OCI-LY1 (cell line): ENCODE data around the gene CARS1.

ENCODE experiments used
- H2AFZ ChIP-seq: fragments of 200-600 bp; sonication (generic), shearing (Covaris generic); 2 replicates; pipeline ENCODE4 v1.6.0; 2014; ENCODE audit warnings: antibody characterized with exemption, mild to moderate bottlenecking, low read length
- H3F3A ChIP-seq: fragments of 200-600 bp; sonication (generic), shearing (Covaris generic); 2 replicates; pipeline ENCODE4 v1.6.0; 2014; ENCODE audit warnings: mild to moderate bottlenecking, antibody characterized with exemption, low read length, moderate library complexity; ENCODE audit not compliant: insufficient read depth
- H3K27ac ChIP-seq: fragments of 200-600 bp; sonication (generic); 2 replicates; pipeline ENCODE4 v1.5.1; 2014; ENCODE audit warnings: low read length, mixed run types, mild to moderate bottlenecking, low read depth; ENCODE audit not compliant: poor library complexity, severe bottlenecking
- H3K27me3 ChIP-seq: fragments of 200-600 bp; sonication (generic); 2 replicates; pipeline ENCODE4 v1.6.0; 2014; ENCODE audit warnings: antibody characterized with exemption, mild to moderate bottlenecking, low read length, moderate library complexity; ENCODE audit not compliant: insufficient read depth
- H3K36me3 ChIP-seq: fragments of 200-600 bp; sonication (generic); 2 replicates; pipeline ENCODE4 v1.6.1; 2014; ENCODE audit warnings: mild to moderate bottlenecking, antibody characterized with exemption, low read length, moderate library complexity, mixed read lengths; ENCODE audit not compliant: insufficient read depth
- H3K4me1 ChIP-seq: fragments of 200-600 bp; sonication (generic); 2 replicates; pipeline ENCODE4 v1.5.1; 2014; ENCODE audit warnings: mild to moderate bottlenecking, low read length, moderate library complexity; ENCODE audit not compliant: insufficient read depth, severe bottlenecking
- H3K4me2 ChIP-seq: fragments of 200-600 bp; sonication (generic), shearing (Covaris generic); 2 replicates; pipeline ENCODE4 v1.6.1; 2014; ENCODE audit warnings: low read length
- H3K4me3 ChIP-seq: fragments of 200-600 bp; sonication (generic); 2 replicates; pipeline ENCODE4 v1.5.1; 2014; ENCODE audit warnings: low read length, low read depth, mild to moderate bottlenecking, mixed read lengths; ENCODE audit not compliant: poor library complexity, severe bottlenecking
- H3K79me2 ChIP-seq: fragments of 200-600 bp; shearing (Covaris generic); 2 replicates; pipeline ENCODE4 v1.6.1; 2016; ENCODE audit warnings: mixed run types, low read length, mixed read lengths; ENCODE audit not compliant: insufficient read depth
- H3K9ac ChIP-seq: fragments of 200-600 bp; sonication (generic), shearing (Covaris generic); 2 replicates; pipeline ENCODE4 v1.6.1; 2014; ENCODE audit warnings: mild to moderate bottlenecking, low read length, mixed read lengths
- H3K9me2 ChIP-seq: fragments of 200-600 bp; sonication (generic), shearing (Covaris generic); 2 replicates; pipeline ENCODE4 v1.6.1; 2014; ENCODE audit warnings: low read depth, mild to moderate bottlenecking, low read length, mixed read lengths
- H3K9me3 ChIP-seq: fragments of 200-600 bp; shearing (Covaris generic); 2 replicates; pipeline ENCODE4 v1.6.1; 2014; ENCODE audit warnings: low read length, mixed read lengths
- H4K20me1 ChIP-seq: fragments of 200-600 bp; sonication (generic), shearing (Covaris generic); 2 replicates; pipeline ENCODE4 v1.6.0; 2016; ENCODE audit warnings: mild to moderate bottlenecking, low read length; ENCODE audit not compliant: insufficient read depth
- CTCF ChIP-seq: fragments of 200-600 bp; sonication (generic), shearing (Covaris generic); IDR thresholded peaks from 2 replicates; pipeline ENCODE4 v1.5.1; 2017; ENCODE audit warnings: mild to moderate bottlenecking, antibody characterized with exemption, low read length, moderate library complexity, mixed read lengths
- EZH2 ChIP-seq: fragments of 200-600 bp; sonication (generic), shearing (Covaris generic); IDR thresholded peaks from 2 replicates; pipeline ENCODE4 v1.8.0; 2017; ENCODE audit warnings: borderline replicate concordance, mixed run types, mild to moderate bottlenecking, antibody characterized with exemption, low read length, moderate library complexity, mixed read lengths

Gene CARS1

GRCh38 chr11:3077846-3078440 is 20.7 kb upstream of the CARS1 start:
- Histone ChIP-seq H3K79me2 (no peaks in the 10 kb centered on the region), H3K27ac (no peak overlapping the region), H3K27me3 (no peaks in the 10 kb centered on the region), H4K20me1 (no peaks in the 10 kb centered on the region), H3K9me3 (no peaks in the 10 kb centered on the region), H3K36me3 (no peaks in the 10 kb centered on the region), H3K9me2 (no peaks in the 10 kb centered on the region), H3K4me1 (no peaks in the 10 kb centered on the region), H3K4me2 (no peak overlapping the region), H2AFZ (no peak overlapping the region), H3K4me3 (no peak overlapping the region), H3F3A (no peaks in the 10 kb centered on the region), H3K9ac (no peak overlapping the region)
- TF ChIP-seq EZH2 (no peak), CTCF (no peak)

GRCh38 chr11:3077189-3077836 is 20.1 kb upstream of the CARS1 start:
- H3K79me2 ChIP-seq: no peaks in the 10 kb centered on the region
- H3K9me2 ChIP-seq: no peaks in the 10 kb centered on the region
- no peaks in the 10 kb centered on the region for H3K4me1 ChIP-seq
- no peaks in the 10 kb centered on the region for H3F3A ChIP-seq
- H4K20me1 ChIP-seq: no peaks in the 10 kb centered on the region
- no peak overlapping the region for H3K27ac ChIP-seq
- H2AFZ ChIP-seq: no peak overlapping the region
- no peak overlapping the region for H3K4me3 ChIP-seq
- no peak for TF ChIP-seq CTCF
- TF ChIP-seq EZH2: no peak
- H3K9ac ChIP-seq: no peak overlapping the region
- no peaks in the 10 kb centered on the region for H3K36me3 ChIP-seq
- H3K9me3 ChIP-seq: no peaks in the 10 kb centered on the region
- no peak overlapping the region for H3K4me2 ChIP-seq
- no peaks in the 10 kb centered on the region for H3K27me3 ChIP-seq

GRCh38 chr11:3074912-3075589 is 17.8 kb upstream of the CARS1 start:
- H3K4me3 ChIP-seq: no peak overlapping the region

More at GRCh38 chr11:3074912-3075589, 17.8 kb upstream of the CARS1 start:
- H3K27me3 ChIP-seq: no peaks in the 10 kb centered on the region
- no peaks in the 10 kb centered on the region for H3K9me3 ChIP-seq
- no peaks in the 10 kb centered on the region for H3K79me2 ChIP-seq
- no peaks in the 10 kb centered on the region for H3F3A ChIP-seq
- H2AFZ ChIP-seq: no peak overlapping the region
- no peak for TF ChIP-seq EZH2
- no peak for TF ChIP-seq CTCF
- no peaks in the 10 kb centered on the region for H4K20me1 ChIP-seq
- H3K9ac ChIP-seq: no peak overlapping the region
- no peak overlapping the region for H3K27ac ChIP-seq
- H3K4me1 ChIP-seq: no peaks in the 10 kb centered on the region
- no peaks in the 10 kb centered on the region for H3K9me2 ChIP-seq
- no peaks in the 10 kb centered on the region for H3K36me3 ChIP-seq
- H3K4me2 ChIP-seq: no peak overlapping the region
